HFFc6 (cell line): ENCODE results near the gene PTPN18. TPM values are rescaled to one million over a fixed set of nuclear protein-coding genes. Genes with fewer than 3 reads are reported as not detected.

Experiments
- DNase-seq: peaks from one replicate; pipeline ENCODE4 v3.0.0-alpha.2; 2018
- H3K27ac Mint-ChIP-seq: 2 replicates; pipeline ENCODE4 v1.8.0; 2020; ENCODE audit warnings: mild to moderate bottlenecking, mixed read lengths
- H3K27me3 Mint-ChIP-seq: 2 replicates; pipeline ENCODE4 v1.8.0; 2021; ENCODE audit warnings: mild to moderate bottlenecking, moderate library complexity, mixed read lengths; ENCODE audit not compliant: insufficient read depth
- H3K36me3 Mint-ChIP-seq: 2 replicates; pipeline ENCODE4 v1.8.0; 2021; ENCODE audit warnings: low read depth, mixed read lengths
- H3K4me1 Mint-ChIP-seq: 2 replicates; pipeline ENCODE4 v1.8.0; 2020; ENCODE audit warnings: low read depth, mixed read lengths
- H3K4me3 Mint-ChIP-seq: 2 replicates; pipeline ENCODE4 v1.8.0; 2020; ENCODE audit warnings: mild to moderate bottlenecking, moderate library complexity, mixed read lengths
- H3K9me3 Mint-ChIP-seq: 2 replicates; pipeline ENCODE4 v1.8.0; 2020; ENCODE audit warnings: mild to moderate bottlenecking, mixed read lengths
- total RNA-seq, 6 experiments: library from RNA; stranded (reverse); fragmentation: NEBNext Ultra II Directional; extraction: Animal tissue kit (Norgen Biotek cat#: 25700); gene quantifications; 2 replicates in 1 of 6; 3 replicates in 5 of 6; pipeline ENCODE4 v1.2.3, GENCODE V29; 2021
- TF ChIP-seq, protein P1 (sequence below): fragments of 200-600 bp; sonication (generic); IDR thresholded peaks from 2 replicates; pipeline ENCODE4 v1.5.0; 2021; ENCODE audit warnings: antibody characterized with exemption, mild to moderate bottlenecking

The PTPN18 gene
- total RNA-seq, 6 experiments from 2014 or later, result 15.5 to 18.9 (median 17.5) TPM

DNA sequence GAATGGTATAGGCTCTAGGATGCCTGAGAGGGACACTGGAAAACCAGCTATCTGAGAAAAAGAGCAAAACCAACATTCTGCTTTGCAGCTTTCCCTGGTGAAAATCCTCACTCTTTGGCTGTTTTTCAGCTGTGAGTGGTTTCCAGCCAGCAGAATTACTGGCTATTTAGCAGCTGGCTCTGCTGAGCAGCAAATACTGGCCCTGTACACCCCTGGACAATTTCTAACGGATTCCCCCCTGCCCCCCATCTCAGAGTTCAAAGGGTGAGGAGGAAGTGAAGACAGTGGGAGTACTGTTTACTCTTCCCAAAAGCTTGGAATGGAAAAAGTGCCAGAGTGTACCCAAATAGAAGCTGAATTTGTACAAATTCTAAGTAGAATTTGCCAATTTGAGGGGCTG, 39.3 kb upstream of the PTPN18 start:
- Mint-ChIP-seq H3K27me3 (peaks cover 8% of the 10 kb centered on the region), H3K36me3 (no peaks in the 10 kb centered on the region), H3K9me3 (no peaks in the 10 kb centered on the region), H3K4me3 (no peak overlapping the region), H3K4me1 (no peaks in the 10 kb centered on the region), H3K27ac (no peak overlapping the region)
- no peak for DNase-seq
- TF ChIP-seq, protein P1, sequence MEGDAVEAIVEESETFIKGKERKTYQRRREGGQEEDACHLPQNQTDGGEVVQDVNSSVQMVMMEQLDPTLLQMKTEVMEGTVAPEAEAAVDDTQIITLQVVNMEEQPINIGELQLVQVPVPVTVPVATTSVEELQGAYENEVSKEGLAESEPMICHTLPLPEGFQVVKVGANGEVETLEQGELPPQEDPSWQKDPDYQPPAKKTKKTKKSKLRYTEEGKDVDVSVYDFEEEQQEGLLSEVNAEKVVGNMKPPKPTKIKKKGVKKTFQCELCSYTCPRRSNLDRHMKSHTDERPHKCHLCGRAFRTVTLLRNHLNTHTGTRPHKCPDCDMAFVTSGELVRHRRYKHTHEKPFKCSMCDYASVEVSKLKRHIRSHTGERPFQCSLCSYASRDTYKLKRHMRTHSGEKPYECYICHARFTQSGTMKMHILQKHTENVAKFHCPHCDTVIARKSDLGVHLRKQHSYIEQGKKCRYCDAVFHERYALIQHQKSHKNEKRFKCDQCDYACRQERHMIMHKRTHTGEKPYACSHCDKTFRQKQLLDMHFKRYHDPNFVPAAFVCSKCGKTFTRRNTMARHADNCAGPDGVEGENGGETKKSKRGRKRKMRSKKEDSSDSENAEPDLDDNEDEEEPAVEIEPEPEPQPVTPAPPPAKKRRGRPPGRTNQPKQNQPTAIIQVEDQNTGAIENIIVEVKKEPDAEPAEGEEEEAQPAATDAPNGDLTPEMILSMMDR, result no peak

DNA sequence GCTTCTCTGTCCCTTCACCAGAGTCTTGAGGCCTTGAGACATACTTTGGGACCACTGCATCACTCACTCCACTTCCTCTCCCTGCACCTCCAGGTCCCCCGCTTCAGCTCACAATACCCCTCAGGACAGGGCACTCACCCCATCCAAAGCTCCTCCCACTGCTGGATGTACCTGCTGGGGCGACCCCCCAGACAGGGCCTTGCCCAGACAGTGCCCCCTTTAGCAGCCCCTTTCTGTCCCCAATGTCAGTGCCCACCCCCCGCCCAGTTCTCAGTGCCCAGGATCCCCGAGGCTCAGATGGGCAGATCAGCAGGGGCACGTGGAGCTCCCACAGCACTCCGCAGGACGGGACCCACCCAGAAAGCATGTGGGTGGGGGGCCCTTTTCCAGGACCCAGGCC, 37.0 kb upstream of the PTPN18 start:
- H3K4me1 Mint-ChIP-seq, result no peaks in the 10 kb centered on the region
- no peak for DNase-seq
- H3K36me3 Mint-ChIP-seq, result no peaks in the 10 kb centered on the region
- H3K27ac Mint-ChIP-seq, result no peak overlapping the region
- no peak overlapping the region for H3K4me3 Mint-ChIP-seq
- peaks cover 8% of the 10 kb centered on the region for H3K27me3 Mint-ChIP-seq
- TF ChIP-seq, protein P1, result no peak
- H3K9me3 Mint-ChIP-seq, result no peaks in the 10 kb centered on the region

DNA sequence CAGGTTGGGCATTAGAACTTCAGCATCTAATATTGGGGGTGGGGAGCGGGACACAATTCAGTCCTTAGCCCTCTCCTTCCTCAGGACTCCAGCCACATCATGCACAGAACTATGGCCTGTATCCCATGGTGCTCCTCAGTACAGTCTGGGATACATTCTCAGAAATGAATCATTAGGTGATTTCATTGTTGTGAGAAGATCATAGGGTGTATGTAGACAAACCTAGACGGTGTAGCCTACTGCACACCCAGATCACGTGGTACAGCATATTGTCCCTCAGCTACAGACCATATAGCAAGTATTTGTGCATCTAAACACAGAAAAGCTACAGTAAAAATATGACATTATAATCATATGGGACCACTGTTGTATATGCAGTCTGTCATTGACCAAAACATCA, 36.3 kb upstream of the PTPN18 start:
- Mint-ChIP-seq H3K36me3 (no peaks in the 10 kb centered on the region), H3K4me1 (no peaks in the 10 kb centered on the region), H3K4me3 (no peak overlapping the region), H3K27me3 (peaks cover 8% of the 10 kb centered on the region), H3K9me3 (no peaks in the 10 kb centered on the region), H3K27ac (no peak overlapping the region)
- TF ChIP-seq, protein P1, result no peak
- DNase-seq, result no peak

DNA sequence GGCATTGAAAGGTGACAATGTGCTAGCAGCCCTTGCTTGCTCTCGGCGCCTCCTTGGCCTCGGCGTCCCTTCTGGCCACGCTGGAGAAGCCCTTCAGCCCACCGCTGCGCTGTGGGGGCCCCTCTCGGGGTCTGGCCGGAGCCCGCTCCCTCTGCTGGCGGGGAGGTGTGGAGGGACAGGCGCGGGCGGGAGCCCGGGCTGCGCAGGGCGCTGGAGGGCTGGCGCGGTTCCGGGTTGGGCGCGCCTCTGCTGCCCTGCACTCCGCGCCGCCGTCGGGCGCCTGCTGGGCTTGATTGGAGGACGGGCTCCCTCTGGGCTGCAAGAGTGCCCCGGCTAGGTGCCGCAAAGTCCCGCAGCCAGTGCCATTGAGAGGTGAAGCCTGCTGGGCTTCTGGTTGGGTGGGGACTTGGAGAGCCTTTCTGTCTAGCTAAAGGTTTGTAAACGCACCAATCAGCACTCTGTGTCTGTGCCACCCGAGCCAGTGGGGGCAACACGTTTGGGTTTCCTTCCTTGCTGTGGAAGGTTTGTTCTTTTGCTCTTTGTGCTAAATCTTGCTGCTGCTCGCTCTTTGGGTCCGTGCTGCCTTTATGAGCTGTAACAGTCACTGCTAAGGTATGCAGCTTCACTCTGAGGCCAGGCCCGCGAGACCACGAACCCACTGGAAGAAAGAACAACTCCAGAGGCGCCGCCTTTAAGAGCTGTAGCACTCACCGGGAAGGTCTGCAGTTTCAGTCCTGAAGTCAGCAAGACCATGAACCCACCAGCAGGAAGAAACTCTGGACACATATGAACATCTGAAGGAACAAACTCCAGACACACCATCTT, 27.9 kb upstream of the PTPN18 start:
- Mint-ChIP-seq H3K9me3 (no peaks in the 10 kb centered on the region), H3K4me3 (peak overlapping the region; percentile 52; the same call in 1 of the 2 replicates), H3K27ac (no peak overlapping the region), H3K4me1 (peaks cover 19% of the 10 kb centered on the region), H3K36me3 (no peaks in the 10 kb centered on the region), H3K27me3 (peaks cover 7% of the 10 kb centered on the region)
- peak; percentile 33 for DNase-seq
- TF ChIP-seq, protein P1, result peak; percentile 32

DNA sequence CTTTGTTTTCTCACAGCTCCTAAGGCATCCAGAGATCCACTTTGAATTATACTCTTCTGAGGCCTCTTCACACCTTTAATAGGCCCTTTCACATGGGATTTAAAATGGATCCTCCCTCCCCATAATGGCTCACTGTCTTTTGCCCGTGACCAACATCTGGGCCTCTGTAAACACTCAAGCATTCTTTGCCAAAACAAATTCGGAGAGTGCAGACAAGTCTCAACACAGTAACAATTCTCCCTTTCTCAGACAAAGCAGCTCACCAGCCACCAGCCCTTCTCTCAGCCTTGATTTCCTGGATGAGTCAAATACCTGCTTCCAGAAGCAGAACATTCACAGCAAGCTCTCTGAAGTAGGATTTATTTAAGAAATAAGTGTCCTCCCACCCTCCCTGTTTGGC, 27.1 kb upstream of the PTPN18 start:
- H3K4me3 Mint-ChIP-seq, result peak overlapping the region; percentile 52; the same call in 1 of the 2 replicates
- no peak for DNase-seq
- TF ChIP-seq, protein P1, result no peak
- peaks cover 19% of the 10 kb centered on the region for H3K4me1 Mint-ChIP-seq
- H3K27ac Mint-ChIP-seq, result no peak overlapping the region
- no peaks in the 10 kb centered on the region for H3K36me3 Mint-ChIP-seq
- no peaks in the 10 kb centered on the region for H3K9me3 Mint-ChIP-seq
- peaks cover 7% of the 10 kb centered on the region for H3K27me3 Mint-ChIP-seq
